ENCODE results near the gene KCNQ1. TPM values are rescaled to one million over a fixed set of nuclear protein-coding genes. Genes with fewer than 3 reads are reported as not detected.

KCNQ1 gene
- total RNA-seq, 1 experiment from 2014 or later = 10.7 TPM

DNA sequence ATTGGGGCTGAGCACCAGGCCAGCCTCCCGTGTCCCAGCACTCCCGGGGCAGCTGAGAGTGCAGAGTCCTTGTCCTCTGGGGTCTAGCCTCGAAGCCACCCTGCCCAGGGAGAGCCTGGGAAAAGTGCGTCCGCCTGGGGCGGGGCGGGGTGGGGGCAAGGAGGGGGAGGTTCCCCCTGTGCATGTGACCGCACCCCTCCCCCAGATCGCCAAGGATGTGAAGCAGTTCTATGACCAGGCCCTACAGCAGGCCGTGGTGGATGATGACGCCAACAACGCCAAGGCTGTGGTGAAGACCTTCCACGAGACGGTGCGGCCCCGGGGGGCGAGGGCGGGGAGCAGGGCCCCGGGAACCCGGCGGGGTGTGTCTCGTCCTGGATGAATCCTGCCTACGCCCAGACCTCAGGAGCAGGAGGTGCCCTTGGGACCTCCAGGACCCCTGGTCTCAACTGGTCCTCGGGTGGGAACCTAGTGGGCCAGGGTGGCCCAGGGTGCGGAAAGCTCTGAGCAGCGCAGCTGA, 49.5 kb upstream of the KCNQ1 start:
- Histone ChIP-seq H3K36me3 (ENCODE audit: control insufficient read depth in 1 of 2, insufficient read depth in 2 of 2, low read length in 2 of 2) (peaks cover 13 to 15% of the 10 kb centered on the region in 2 experiments; a peak in 3 of 4 replicates), H3K4me2 (ENCODE audit: low read length) (no peak overlapping the region), H4K20me1 (ENCODE audit: insufficient read depth) (no peaks in the 10 kb centered on the region), H3K9me2 (ENCODE audit: insufficient read depth) (no peaks in the 10 kb centered on the region), H3K79me2 (ENCODE audit: insufficient read depth, low read length) (peaks cover 42% of the 10 kb centered on the region), H3K9me3 (ENCODE audit: control insufficient read depth in 1 of 2, insufficient read depth in 1 of 2, low read depth in 1 of 2, low read length in 2 of 2) (no peaks in the 10 kb centered on the region), H3K4me3 (replicated peaks in 1 of 2; ENCODE audit: low read depth in 1 of 2, low read length in 2 of 2) (no peak overlapping the region), H2AFZ (ENCODE audit: low read depth, low read length, poor library complexity, severe bottlenecking) (no peak overlapping the region), H3K27ac (ENCODE audit: low read depth, low read length) (no peak overlapping the region), H3K4me1 (ENCODE audit: control insufficient read depth in 1 of 2, insufficient read depth in 2 of 2, low read length in 2 of 2) (peaks cover 13 to 24% of the 10 kb centered on the region in 2 experiments), H3K27me3 (ENCODE audit: insufficient read depth, low read length) (no peaks in the 10 kb centered on the region), H3K9ac (ENCODE audit: low read length) (no peak overlapping the region)
- CTCF ChIA-PET = no interaction called here
- intact Hi-C loops (cut with micrococcal nuclease) = no loop called here
- RAD21 ChIA-PET (ENCODE audit: low non-redundant PET in 1 of 2, low total read pairs in 2 of 2, uncharacterized antibody in 2 of 2, unreplicated experiment in 2 of 2) = no interaction called here
- DNase-seq (ENCODE audit: low read depth, low spot score) (no peak), ATAC-seq (no peak)
- TF ChIP-seq FOSL1 (IDR thresholded peaks at IDR 0.05; ENCODE audit: low read depth) (no peak), CEBPB (IDR thresholded peaks at IDR 0.05; ENCODE audit: low read depth) (no peak)
- POLR2A ChIA-PET = no interaction called here
- no TSS peak for BruUV-seq (replicated peaks)

DNA sequence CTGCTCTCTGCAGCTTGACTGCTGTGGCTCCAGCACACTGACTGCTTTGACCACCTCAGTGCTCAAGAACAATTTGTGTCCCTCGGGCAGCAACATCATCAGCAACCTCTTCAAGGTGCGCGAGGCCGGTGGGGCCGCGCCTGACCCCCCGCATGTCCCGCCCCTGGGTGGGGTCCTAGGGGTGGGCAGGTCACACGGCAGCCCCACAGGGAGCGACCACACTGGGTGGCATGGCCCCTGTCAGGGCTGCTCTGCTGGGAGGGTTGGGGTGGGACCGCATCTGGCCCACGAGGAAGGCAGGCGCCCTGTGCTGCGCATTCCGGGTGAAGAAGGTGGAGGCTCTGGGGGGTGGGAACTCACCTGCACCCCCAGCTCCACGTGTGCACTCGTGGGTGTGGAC, 49.0 kb upstream of the KCNQ1 start:
- no peaks in the 10 kb centered on the region for H3K27me3 ChIP-seq (ENCODE audit: insufficient read depth, low read length)
- peaks cover 13 to 15% of the 10 kb centered on the region in 2 experiments; a peak in 3 of 4 replicates for H3K36me3 ChIP-seq (ENCODE audit: control insufficient read depth in 1 of 2, insufficient read depth in 2 of 2, low read length in 2 of 2)
- RAD21 ChIA-PET (ENCODE audit: low non-redundant PET in 1 of 2, low total read pairs in 2 of 2, uncharacterized antibody in 2 of 2, unreplicated experiment in 2 of 2) = no interaction called here
- no peak for ATAC-seq
- no peak overlapping the region for H3K4me2 ChIP-seq (ENCODE audit: low read length)
- BruUV-seq (replicated peaks) = no TSS peak
- H3K27ac ChIP-seq (ENCODE audit: low read depth, low read length) = no peak overlapping the region
- DNase-seq (ENCODE audit: low read depth, low spot score) = no peak
- H3K4me1 ChIP-seq (ENCODE audit: control insufficient read depth in 1 of 2, insufficient read depth in 2 of 2, low read length in 2 of 2) = peaks cover 10 to 18% of the 10 kb centered on the region in 2 experiments
- CTCF ChIA-PET = no interaction called here
- intact Hi-C loops (cut with micrococcal nuclease) = no loop called here
- no peaks in the 10 kb centered on the region for H3K9me3 ChIP-seq (ENCODE audit: control insufficient read depth in 1 of 2, insufficient read depth in 1 of 2, low read depth in 1 of 2, low read length in 2 of 2)
- no peak overlapping the region for H3K4me3 ChIP-seq (replicated peaks in 1 of 2; ENCODE audit: low read depth in 1 of 2, low read length in 2 of 2)
- TF ChIP-seq TCF7L2 (IDR thresholded peaks at IDR 0.05; ENCODE audit: borderline replicate concordance, extremely low read depth, insufficient read depth, insufficient read length) = no peak
- no peak for TF ChIP-seq EZH2phosphoT487 (IDR thresholded peaks at IDR 0.05; ENCODE audit: borderline replicate concordance)
- TF ChIP-seq SP1 (IDR thresholded peaks at IDR 0.05; ENCODE audit: low read depth) = no peak
- TF ChIP-seq ZNF274 (IDR thresholded peaks at IDR 0.05; ENCODE audit: low read depth, low read length) = no peak
- no peak for TF ChIP-seq ZFX (IDR thresholded peaks at IDR 0.05)
- TF ChIP-seq EZH2 (IDR thresholded peaks at IDR 0.05) = no peak
- H3K9ac ChIP-seq (ENCODE audit: low read length) = no peak overlapping the region
- POLR2A ChIA-PET = no interaction called here
- peaks cover 39% of the 10 kb centered on the region for H3K79me2 ChIP-seq (ENCODE audit: insufficient read depth, low read length)
- H3K9me2 ChIP-seq (ENCODE audit: insufficient read depth) = no peaks in the 10 kb centered on the region
- H4K20me1 ChIP-seq (ENCODE audit: insufficient read depth) = no peaks in the 10 kb centered on the region
- no peak overlapping the region for H2AFZ ChIP-seq (ENCODE audit: low read depth, low read length, poor library complexity, severe bottlenecking)
